ENCODE measurements around the gene DNAJC8.

DNA sequence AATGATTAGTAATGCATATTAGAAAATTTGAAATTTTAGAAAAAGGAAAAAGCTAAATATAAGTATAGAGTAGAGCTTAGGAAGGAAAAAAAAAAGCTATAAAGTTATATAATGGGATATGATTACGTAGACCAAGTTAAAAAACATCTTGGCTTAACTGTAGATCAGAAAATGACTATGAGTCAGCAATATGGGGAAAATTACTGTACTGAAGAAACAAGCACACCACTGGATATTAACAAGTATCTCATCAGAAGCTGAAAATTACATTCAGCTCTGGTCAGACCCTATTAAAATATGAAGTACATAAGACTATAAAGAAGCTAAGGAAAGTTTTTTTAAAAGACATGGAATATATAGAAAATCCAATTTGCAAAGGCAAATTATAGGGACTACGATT, 19.5 kb downstream of the DNAJC8 start:
- TF ChIP-seq, protein P1, sequence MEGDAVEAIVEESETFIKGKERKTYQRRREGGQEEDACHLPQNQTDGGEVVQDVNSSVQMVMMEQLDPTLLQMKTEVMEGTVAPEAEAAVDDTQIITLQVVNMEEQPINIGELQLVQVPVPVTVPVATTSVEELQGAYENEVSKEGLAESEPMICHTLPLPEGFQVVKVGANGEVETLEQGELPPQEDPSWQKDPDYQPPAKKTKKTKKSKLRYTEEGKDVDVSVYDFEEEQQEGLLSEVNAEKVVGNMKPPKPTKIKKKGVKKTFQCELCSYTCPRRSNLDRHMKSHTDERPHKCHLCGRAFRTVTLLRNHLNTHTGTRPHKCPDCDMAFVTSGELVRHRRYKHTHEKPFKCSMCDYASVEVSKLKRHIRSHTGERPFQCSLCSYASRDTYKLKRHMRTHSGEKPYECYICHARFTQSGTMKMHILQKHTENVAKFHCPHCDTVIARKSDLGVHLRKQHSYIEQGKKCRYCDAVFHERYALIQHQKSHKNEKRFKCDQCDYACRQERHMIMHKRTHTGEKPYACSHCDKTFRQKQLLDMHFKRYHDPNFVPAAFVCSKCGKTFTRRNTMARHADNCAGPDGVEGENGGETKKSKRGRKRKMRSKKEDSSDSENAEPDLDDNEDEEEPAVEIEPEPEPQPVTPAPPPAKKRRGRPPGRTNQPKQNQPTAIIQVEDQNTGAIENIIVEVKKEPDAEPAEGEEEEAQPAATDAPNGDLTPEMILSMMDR (IDR thresholded peaks at IDR 0.05): no peak
- TF ChIP-seq POLR2A (IDR thresholded peaks at IDR 0.05) (no peak), EP300 (IDR thresholded peaks at IDR 0.05) (no peak), POLR2AphosphoS5 (IDR thresholded peaks at IDR 0.05) (no peak)
